Esophagus muscularis mucosa (tissue), 4 donors: ENCODE measurements around the gene NPIPA3.

Source experiments
- EP300 ChIP-seq: sonication (generic); formaldehyde crosslinking; IDR thresholded peaks from one replicate; pipeline ENCODE4 v1.6.1; 2017; ENCODE audit warnings: antibody characterized with exemption
- POLR2A ChIP-seq: fragments of 450-650 bp; IDR thresholded peaks from one replicate; pipeline ENCODE4 v1.6.1; 2017; ENCODE audit warnings: antibody characterized with exemption, moderate library complexity, mild to moderate bottlenecking, low read depth
- TF ChIP-seq, protein P1 (sequence below), 3 experiments: fragments of 200-600 bp in 2 of 3; fragments of 450-650 bp in 1 of 3; sonication (generic) in 2 of 3; IDR thresholded peaks; one replicate each; pipeline ENCODE4 v1.5.1; 2017 to 2019; ENCODE audit warnings: antibody characterized with exemption in 3 of 3, mild to moderate bottlenecking in 2 of 3, moderate library complexity in 1 of 3

DNA sequence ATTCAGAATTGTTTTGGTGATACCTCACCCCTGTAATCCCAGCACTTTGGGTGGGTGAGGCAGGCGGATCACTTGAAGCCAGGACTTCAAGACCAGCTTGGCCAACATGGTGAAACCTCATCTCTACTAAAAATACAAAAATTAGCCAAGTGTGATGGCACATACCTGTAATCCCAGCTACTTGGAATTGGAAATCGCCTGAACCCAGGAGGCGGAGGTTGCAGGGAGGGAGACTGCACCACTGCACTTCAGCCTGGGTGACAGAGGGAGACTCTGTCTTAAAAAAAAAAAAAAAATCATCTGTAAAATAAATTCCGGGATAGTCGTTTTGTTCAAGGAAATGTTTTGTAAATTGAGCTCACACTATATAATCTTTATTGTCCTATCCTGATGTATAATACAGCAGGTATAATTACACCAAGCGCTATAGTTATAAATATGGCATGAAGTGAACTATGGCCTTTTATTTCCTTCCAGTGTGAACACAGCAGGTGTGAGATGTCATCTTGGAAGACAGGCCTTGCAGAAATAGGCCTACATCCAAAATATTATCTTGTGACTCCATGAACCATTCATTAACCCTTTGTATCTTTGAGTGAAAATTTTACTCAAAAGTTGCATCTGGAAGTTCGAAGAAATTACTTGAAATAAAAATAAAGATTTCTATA, 34.5 kb upstream of the NPIPA3 start:
- TF ChIP-seq, protein P1, sequence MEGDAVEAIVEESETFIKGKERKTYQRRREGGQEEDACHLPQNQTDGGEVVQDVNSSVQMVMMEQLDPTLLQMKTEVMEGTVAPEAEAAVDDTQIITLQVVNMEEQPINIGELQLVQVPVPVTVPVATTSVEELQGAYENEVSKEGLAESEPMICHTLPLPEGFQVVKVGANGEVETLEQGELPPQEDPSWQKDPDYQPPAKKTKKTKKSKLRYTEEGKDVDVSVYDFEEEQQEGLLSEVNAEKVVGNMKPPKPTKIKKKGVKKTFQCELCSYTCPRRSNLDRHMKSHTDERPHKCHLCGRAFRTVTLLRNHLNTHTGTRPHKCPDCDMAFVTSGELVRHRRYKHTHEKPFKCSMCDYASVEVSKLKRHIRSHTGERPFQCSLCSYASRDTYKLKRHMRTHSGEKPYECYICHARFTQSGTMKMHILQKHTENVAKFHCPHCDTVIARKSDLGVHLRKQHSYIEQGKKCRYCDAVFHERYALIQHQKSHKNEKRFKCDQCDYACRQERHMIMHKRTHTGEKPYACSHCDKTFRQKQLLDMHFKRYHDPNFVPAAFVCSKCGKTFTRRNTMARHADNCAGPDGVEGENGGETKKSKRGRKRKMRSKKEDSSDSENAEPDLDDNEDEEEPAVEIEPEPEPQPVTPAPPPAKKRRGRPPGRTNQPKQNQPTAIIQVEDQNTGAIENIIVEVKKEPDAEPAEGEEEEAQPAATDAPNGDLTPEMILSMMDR (IDR thresholded peaks at IDR 0.05), result no peak
- TF ChIP-seq POLR2A, result no peak
- no peak for TF ChIP-seq EP300
